Colon (tissue), 2 donors: Measurements from ENCODE around the gene EFCAB12.
"Not testable (repeated sequence)": the region's sequence is repeated elsewhere in the genome, so short reads cannot be mapped to it uniquely, and the experiment has no call there.

Source experiments
- FAIRE-seq: peaks from 2 replicates; lab custom pipeline; 2012; peaks lifted over from hg19 to GRCh38; lab: Jason Lieb, UNC
- donor health status: control.
- donor health status: control.

EFCAB12 gene

GRCh38 chr3:129419476-129419875, 9.0 kb downstream of the EFCAB12 start:
- FAIRE-seq: no peak

- FAIRE-seq: no peak
Observed at GRCh38 chr3:129418041-129418973, 10.1 kb downstream of the EFCAB12 start.

DNA sequence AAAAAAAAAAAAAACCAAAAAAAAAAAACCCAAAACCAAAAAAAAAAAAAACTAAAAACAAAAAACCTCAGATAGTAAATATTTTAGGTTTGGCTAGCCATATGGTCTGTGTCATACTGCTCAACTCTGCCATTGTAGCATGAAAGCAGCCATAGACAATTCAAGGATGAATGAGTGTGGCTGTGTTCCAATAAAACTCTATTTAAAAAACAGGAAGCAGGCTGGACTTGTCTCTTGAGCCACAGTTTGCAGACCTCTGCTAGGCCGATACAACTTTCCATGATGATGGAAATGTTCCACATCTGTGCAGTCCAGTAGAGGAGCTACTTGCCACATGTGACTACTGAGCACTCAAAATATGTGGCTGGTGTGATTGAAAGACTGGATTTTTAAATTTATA, 11.1 kb downstream of the EFCAB12 start:
- no peak for FAIRE-seq

DNA sequence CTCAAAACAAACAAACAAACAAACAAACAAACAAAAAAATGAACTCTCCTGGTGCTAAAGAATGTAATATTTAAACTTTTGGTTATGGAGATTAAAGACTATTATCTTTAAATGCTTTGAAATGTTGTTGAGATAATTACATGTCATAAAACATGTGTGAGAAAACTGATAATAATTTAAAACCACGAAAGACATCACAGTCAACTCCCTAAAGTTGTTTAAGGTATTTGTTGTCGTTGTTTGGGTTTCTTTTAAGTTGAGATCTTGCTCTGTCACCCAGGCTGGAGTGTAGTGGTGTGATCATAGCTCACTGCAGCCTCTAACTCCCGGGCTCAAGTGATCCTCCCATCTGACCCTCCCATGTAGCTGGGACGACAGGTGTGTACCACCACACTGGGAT, 12.0 kb downstream of the EFCAB12 start:
- no peak for FAIRE-seq

DNA sequence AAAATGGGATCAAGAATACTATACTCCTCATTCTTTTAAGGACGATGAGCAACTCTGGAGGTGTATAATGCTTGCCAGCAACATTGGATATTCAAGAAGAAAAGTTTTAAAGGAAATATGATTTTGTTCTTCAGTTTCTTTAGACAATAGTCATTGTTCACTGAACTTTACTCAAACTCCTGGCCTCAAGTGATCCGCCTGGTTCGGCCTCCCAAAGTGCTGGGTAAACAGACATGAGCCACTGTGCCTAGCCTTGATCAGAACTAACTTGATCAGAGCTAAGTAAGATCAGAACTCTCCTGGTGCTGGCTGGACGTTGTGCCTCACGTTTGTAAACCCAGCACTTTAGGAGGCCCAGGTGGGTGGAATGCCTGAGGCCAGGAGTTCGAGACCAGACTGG, 12.6 kb downstream of the EFCAB12 start:
- no peak for FAIRE-seq

- FAIRE-seq: no peak
Observed at GRCh38 chr3:129415378-129415777, 13.1 kb downstream of the EFCAB12 start.

- no peak for FAIRE-seq
Observed at GRCh38 chr3:129413687-129414506, 14.5 kb downstream of the EFCAB12 start.

- FAIRE-seq: not testable (repeated sequence)
Observed at GRCh38 chr3:129413238-129413637, 15.2 kb downstream of the EFCAB12 start.

DNA sequence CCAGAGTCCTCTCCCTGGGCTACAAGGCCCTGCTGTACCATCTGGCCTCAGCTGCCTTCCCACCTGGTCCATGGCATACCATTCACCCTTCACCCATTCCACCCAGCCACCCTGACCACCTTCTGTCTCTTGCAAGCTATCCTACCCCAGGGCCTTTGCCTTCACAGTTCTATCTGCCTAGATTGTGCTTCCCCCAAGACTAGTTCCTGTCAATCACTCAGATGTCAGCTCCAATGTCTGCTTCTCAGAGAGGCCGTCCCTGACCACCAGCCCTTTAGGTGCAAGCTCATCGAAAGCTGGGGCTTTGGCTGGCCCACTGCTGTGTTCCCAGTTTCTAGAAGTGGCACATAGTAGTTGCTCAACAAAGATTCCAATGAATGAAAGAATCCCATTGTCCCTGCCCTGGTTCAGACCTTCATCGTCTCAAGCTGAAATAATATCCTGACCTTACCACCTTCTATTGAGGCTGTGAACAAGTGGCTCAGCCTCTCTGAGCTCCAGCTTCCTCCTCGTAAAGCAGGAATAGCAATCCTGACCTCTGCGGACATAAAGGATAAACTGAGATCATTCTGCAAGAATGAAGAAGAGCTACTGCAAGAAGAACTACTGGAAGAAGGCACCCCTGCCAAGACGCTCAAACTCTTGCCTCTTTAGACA, 15.8 kb downstream of the EFCAB12 start:
- no peak for FAIRE-seq

- FAIRE-seq: no peak
Observed at GRCh38 chr3:129410971-129411370, 17.5 kb downstream of the EFCAB12 start.

- FAIRE-seq: no peak
Observed at GRCh38 chr3:129409541-129409940, 18.9 kb downstream of the EFCAB12 start.

DNA sequence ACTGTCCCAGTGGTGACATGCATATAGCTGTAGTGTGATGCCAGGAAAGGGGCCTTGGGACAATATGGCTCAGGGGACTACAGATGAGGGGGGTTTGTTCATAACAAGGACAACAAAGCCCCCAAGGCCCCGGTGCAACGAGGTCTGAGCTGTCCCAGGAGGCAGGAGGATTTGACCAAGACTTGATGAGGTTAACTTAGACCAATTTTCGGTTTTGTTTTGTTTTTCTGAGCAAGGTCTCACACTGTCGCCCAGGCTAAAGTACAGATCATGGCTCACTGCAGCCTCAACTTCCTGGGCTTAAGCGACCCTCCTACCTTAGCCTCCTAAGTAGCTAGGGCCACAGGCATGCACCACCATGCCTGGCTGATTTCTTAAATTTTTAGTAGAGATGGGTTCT, 23.8 kb downstream of the EFCAB12 start:
- no peak for FAIRE-seq

DNA sequence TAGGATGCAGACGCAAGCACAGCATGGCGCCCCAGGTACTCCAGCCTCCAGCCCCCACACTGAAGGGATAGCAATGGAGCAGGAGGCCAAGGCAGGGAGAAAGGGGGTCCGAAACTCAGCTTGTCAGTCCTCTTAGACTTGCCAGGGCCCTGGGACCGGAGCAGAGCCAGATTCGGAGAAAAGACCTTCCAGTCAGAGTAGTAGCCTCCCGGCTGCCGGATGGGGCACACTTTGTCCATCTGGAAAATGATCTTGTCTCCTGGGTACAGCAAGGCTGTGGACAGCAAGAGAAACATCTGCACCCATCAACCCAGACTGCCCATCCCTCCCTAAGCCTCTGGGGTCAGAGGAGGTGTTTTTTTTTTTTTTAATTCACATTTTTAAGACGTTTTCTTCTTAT, 24.3 kb downstream of the EFCAB12 start:
- no peak for FAIRE-seq

DNA sequence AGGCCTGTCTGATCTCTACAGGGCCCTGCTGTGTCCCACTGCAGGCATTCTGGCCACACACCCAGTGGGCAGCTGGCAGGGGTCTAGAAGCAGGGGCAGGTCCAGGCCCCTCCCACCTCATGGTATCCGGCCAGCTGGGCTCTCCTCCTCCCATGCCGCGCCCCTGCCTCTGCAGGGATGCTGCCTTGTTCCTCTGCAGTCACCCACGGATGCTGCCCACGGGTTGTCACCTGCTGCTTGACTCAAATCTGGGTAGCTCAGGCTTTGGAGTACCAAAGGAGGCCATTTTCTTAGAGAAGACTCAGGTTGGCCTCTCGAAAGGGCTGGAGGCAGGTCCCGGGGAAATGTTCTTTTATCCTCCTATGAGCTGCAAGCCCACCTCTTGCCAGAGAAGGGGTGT, 25.0 kb downstream of the EFCAB12 start:
- FAIRE-seq: no peak

DNA sequence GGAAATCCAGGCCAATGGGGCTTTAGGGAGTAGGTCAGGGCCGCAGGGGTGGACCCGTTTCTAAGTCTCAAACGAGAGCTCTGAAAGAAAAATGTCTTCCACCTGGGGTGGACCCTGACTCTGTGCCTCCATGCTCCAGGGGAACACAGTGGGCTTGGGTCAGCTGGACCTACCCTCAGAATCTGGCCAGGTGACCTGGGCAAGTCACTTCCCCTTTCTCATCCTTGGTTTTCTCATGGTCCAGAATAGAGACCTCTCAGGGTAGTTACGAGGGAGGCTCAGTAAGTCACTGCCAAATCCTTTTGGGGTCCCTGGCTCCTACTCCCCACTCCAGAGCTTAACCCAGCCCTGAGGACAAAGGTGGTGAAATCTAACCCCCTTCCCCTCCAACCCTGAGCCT, 25.8 kb downstream of the EFCAB12 start:
- no peak for FAIRE-seq

DNA sequence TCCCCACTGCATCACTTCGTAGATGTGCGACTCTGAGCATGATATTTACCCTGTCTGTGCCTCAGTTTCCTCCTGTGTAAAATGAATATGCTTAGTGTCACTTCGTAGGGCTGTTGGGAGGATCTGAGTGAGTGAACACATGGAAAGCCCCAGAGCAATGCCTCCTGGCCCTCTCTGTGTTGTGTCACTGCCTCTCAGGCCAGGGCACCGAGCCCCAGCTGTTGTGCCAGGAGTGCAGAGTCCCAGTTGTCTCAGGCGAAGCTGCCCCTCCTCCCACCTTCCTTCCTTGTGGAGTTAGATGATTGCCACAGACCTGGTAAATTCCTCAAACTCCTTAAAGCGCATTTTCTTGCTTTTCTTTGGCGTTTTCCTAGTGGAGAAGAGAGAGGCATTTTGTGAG, 26.2 kb downstream of the EFCAB12 start:
- FAIRE-seq: no peak

DNA sequence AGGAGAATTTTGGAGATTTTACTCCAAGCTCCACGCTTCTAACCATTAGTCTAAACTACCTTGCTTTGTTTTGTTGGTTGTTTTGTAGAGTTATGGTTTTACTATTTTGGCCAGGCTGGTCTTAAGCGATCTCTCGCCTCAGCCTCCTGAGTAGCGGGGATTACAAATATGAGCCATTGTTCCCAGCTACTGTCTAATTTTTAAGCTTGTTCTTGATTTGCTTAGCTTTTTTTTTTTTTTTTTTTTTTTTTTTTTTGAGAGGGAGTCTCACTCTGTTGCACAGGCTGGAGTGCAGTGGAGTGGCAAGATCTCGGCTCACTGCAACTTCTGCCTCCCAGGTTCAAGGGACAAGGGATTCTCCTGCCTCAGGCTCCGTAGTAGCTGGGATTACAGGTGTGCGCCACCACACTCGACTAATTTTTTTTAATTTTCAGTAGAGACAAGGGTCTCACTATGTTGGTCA, 28.5 kb downstream of the EFCAB12 start:
- no peak for FAIRE-seq

GRCh38 chr3:129399145-129399894, 29.1 kb downstream of the EFCAB12 start:
- FAIRE-seq: peak; percentile 62

- FAIRE-seq: no peak
Observed at GRCh38 chr3:129398803-129399144, 29.7 kb downstream of the EFCAB12 start.

DNA sequence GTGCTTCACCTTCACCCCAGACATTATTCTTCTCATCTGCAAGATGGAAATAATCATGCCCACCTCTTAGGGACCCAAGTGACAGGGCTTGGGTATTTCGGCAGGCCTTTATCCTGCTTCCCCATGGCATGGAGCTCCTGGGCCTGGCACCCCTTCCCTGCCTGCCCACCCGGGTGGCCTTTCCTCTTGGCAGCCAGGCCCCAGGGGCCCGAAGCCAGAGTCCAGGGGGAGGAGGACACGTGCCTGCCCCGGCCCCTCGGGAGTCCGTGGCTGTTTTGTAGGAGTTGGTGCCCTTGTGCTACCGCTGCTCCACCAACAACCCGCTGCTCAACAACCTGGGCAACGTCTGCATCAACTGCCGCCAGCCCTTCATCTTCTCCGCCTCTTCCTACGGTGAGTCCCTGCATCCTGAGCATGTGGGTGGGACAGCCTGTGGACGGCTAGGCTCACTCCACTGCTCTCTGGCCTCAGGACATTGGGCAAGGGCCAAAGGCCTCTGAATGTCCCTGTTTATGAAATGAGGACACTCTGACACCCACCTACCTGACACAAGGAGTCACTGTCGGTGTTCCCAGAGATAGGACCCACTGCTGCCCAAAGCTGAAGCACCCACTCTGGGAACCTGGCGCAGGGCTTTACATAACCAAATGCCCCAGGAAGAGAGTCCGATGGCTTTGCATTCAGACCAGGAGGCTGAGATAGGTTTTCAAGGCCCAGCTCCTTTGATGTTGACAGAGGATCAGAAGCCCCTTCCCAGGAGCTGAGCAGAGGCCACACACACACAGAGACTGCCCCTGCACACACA, 34.5 kb downstream of the EFCAB12 start:
- not testable (repeated sequence) for FAIRE-seq

- FAIRE-seq: no peak
Observed at GRCh38 chr3:129393271-129393670, 35.2 kb downstream of the EFCAB12 start.
